Activated CD4-positive, CD25-positive, alpha-beta regulatory T cell treated with anti-CD3 and anti-CD28 coated beads, Interleukin-2, amount 50 U/mL, for 16 hours (primary cell): ENCODE measurements around the gene EPN3.

ENCODE experiments used
- DNase-seq: peaks from one replicate; pipeline ENCODE4 v3.0.0-alpha.2; 2020; ENCODE audit warnings: low read depth, low spot score

Gene EPN3

GRCh38 chr17:50549256-50549941, 16.9 kb downstream of the EPN3 start:
- no peak for DNase-seq

GRCh38 chr17:50549969-50550368, 17.4 kb downstream of the EPN3 start:
- no peak for DNase-seq

GRCh38 chr17:50550661-50551432, 18.3 kb downstream of the EPN3 start:
- DNase-seq: no peak

GRCh38 chr17:50551433-50551815, 18.9 kb downstream of the EPN3 start:
- DNase-seq: no peak

- DNase-seq: no peak
Observed at GRCh38 chr17:50551884-50552283, 19.3 kb downstream of the EPN3 start.

GRCh38 chr17:50554201-50554600, 21.7 kb downstream of the EPN3 start:
- no peak for DNase-seq

GRCh38 chr17:50556803-50557202, 24.3 kb downstream of the EPN3 start:
- no peak for DNase-seq

GRCh38 chr17:50557630-50558029, 25.1 kb downstream of the EPN3 start:
- DNase-seq: no peak

- no peak for DNase-seq
Observed at GRCh38 chr17:50558091-50558490, 25.6 kb downstream of the EPN3 start.

GRCh38 chr17:50558581-50558940, 26.0 kb downstream of the EPN3 start:
- DNase-seq: no peak

GRCh38 chr17:50558941-50559614, 26.5 kb downstream of the EPN3 start:
- DNase-seq: no peak

GRCh38 chr17:50559674-50560184, 27.2 kb downstream of the EPN3 start:
- DNase-seq: no peak

- peak; percentile 66 for DNase-seq
Observed at GRCh38 chr17:50560185-50560824, 27.8 kb downstream of the EPN3 start, which contains the start of gene CACNA1G. CACNA1G (plus strand) TSS chr17:50560715; CDS start chr17:50561460, 745 bp downstream.

- no peak for DNase-seq
Observed at GRCh38 chr17:50560931-50561745, 28.6 kb downstream of the EPN3 start.

GRCh38 chr17:50561746-50562141, 29.2 kb downstream of the EPN3 start:
- no peak for DNase-seq

GRCh38 chr17:50562242-50563091, 29.9 kb downstream of the EPN3 start:
- DNase-seq: no peak

- no peak for DNase-seq
Observed at GRCh38 chr17:50563092-50563511, 30.6 kb downstream of the EPN3 start.

GRCh38 chr17:50564916-50565315, 32.4 kb downstream of the EPN3 start:
- no peak for DNase-seq

- DNase-seq: no peak
Observed at GRCh38 chr17:50565402-50566350, 33.1 kb downstream of the EPN3 start.
